ENCODE data around the gene C22orf42.

The C22orf42 gene

DNA sequence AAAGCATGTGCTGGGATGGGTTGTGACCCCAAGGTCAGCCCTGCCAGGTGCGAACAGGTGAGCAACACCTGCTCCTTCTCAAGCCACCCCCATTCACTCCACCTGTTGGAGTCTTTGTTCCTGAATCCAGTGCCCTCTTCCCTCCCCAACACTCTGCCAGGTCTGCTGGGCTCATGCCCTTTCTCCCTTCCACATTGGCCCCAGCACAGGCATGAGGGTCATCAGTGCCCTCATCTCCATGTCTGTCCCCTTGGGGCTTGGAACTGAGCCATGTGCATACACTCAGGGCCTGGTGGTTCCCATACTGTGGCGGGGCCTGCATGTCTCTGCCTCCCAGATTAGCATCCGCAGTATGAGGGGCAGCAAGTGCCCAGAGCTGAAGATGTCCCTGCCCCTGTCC is 26.7 kb upstream of the C22orf42 start:
- TF ChIP-seq, protein P1, sequence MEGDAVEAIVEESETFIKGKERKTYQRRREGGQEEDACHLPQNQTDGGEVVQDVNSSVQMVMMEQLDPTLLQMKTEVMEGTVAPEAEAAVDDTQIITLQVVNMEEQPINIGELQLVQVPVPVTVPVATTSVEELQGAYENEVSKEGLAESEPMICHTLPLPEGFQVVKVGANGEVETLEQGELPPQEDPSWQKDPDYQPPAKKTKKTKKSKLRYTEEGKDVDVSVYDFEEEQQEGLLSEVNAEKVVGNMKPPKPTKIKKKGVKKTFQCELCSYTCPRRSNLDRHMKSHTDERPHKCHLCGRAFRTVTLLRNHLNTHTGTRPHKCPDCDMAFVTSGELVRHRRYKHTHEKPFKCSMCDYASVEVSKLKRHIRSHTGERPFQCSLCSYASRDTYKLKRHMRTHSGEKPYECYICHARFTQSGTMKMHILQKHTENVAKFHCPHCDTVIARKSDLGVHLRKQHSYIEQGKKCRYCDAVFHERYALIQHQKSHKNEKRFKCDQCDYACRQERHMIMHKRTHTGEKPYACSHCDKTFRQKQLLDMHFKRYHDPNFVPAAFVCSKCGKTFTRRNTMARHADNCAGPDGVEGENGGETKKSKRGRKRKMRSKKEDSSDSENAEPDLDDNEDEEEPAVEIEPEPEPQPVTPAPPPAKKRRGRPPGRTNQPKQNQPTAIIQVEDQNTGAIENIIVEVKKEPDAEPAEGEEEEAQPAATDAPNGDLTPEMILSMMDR (IDR thresholded peaks at IDR 0.05): no peak

GRCh38 chr22:32183625-32184024 is 24.5 kb upstream of the C22orf42 start:
- peaks cover 48% of the 10 kb centered on the region for H3K27me3 ChIP-seq
- H3K36me3 ChIP-seq: no peaks in the 10 kb centered on the region
- TF ChIP-seq, protein P1 (IDR thresholded peaks at IDR 0.05): no peak
- no peak overlapping the region for H3K27ac ChIP-seq
- no peaks in the 10 kb centered on the region for H3K9me3 ChIP-seq
- no peaks in the 10 kb centered on the region for H3K4me1 ChIP-seq (ENCODE audit: control insufficient read depth in 1 of 2, insufficient read depth in 1 of 2, low read depth in 1 of 2, low read length in 1 of 2)
- no peak overlapping the region for H3K4me3 ChIP-seq (ENCODE audit: low read depth in 1 of 2, low read length in 1 of 2)

More for the DNA sequence above, 26.7 kb upstream of the C22orf42 start:
- Histone ChIP-seq H3K9me3 (no peaks in the 10 kb centered on the region), H3K4me3 (ENCODE audit: low read depth in 1 of 2, low read length in 1 of 2) (no peak overlapping the region), H3K4me1 (ENCODE audit: control insufficient read depth in 1 of 2, insufficient read depth in 1 of 2, low read depth in 1 of 2, low read length in 1 of 2) (no peaks in the 10 kb centered on the region), H3K36me3 (no peaks in the 10 kb centered on the region), H3K27ac (no peak overlapping the region), H3K27me3 (peaks cover 47% of the 10 kb centered on the region)

- Histone ChIP-seq H3K27ac (no peak overlapping the region), H3K9me3 (no peaks in the 10 kb centered on the region), H3K36me3 (no peaks in the 10 kb centered on the region), H3K4me1 (ENCODE audit: control insufficient read depth in 1 of 2, insufficient read depth in 1 of 2, low read depth in 1 of 2, low read length in 1 of 2) (no peaks in the 10 kb centered on the region), H3K4me3 (ENCODE audit: low read depth in 1 of 2, low read length in 1 of 2) (no peak overlapping the region), H3K27me3 (peaks cover 74% of the 10 kb centered on the region)
- TF ChIP-seq, protein P1 (IDR thresholded peaks at IDR 0.05): no peak
Measured at GRCh38 chr22:32181043-32181442, 21.9 kb upstream of the C22orf42 start.

DNA sequence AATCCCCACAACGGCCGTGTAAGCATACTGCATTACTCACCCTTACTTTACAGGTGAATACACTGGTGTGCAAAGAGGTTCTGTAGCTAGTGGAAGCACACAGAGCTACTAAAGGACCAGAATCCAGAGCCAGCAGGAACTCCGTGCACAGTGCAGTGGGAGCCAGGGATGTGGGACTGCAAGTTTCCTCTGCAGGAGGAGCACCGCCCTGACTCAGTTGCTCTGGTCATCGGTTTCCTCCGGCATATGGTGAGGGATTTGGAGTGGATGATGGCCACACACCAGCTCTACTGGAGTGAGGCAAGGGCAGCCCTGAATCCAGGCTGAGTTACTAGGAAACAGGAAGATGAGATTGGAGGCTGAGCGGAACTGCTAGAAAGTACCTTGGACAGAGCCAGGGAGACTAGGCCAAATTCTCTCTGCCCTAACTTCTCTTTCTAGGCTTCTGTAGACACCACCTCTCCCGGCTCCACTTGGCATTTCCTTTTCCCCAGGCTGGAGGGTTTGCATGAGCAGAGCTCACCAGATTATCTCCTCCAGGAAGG is 18.2 kb upstream of the C22orf42 start:
- H3K4me1 ChIP-seq (ENCODE audit: control insufficient read depth in 1 of 2, insufficient read depth in 1 of 2, low read depth in 1 of 2, low read length in 1 of 2): no peaks in the 10 kb centered on the region
- no peak overlapping the region for H3K4me3 ChIP-seq (ENCODE audit: low read depth in 1 of 2, low read length in 1 of 2)
- no peaks in the 10 kb centered on the region for H3K9me3 ChIP-seq
- H3K27me3 ChIP-seq: peaks cover 96% of the 10 kb centered on the region
- H3K36me3 ChIP-seq: no peaks in the 10 kb centered on the region
- TF ChIP-seq, protein P1 (IDR thresholded peaks at IDR 0.05): no peak
- no peak overlapping the region for H3K27ac ChIP-seq

DNA sequence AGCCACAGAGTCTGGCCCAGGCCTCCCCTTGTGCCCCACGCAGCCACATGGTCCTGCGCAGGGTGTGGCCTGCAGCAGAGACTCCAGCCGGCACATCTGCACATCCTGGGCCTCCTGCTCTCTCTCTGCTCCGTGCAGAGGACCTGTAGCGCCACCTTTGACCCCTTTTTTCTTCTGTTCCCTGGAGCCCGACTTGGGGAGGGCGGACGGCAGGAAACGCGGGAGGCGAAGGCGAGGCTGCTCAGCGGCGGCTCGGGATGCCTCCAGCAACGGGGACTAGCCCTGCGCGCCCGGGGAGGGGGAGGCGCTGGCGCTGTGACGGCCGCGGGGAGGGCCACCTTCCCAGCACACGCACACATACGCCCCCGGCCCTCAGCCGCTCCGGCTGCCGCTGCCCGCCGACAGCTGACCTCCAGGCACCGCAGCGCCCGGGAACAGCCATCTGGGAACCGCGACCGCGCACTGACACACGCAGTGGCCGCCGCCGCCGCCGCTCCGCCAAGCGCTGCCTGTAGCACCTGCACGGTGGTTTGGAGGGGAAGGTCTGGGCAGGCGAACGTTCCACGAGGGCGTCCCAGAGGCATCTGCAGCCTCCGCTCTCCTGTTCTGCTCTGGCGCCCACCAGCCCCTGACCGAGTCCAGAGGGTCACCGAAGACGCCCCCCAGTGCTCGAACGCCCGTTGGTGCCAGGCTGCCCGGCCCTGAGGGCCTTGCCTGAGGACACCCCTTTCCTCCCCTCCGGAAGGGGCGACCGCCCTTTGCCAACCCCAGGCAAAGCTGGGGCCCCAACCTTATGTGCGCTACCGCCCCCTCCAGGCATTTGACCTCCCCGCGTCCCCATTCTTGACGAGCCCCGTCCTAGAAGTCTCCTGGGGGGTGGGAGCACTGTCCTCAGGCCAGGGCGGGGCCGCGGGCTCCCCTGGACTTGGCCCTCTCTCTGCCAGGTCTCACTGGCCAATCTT is 16.9 kb upstream of the C22orf42 start:
- peaks cover 83% of the 10 kb centered on the region for H3K27me3 ChIP-seq
- no peak overlapping the region for H3K27ac ChIP-seq
- no peaks in the 10 kb centered on the region for H3K9me3 ChIP-seq
- TF ChIP-seq, protein P1 (IDR thresholded peaks at IDR 0.05): no peak
- no peaks in the 10 kb centered on the region for H3K4me1 ChIP-seq (ENCODE audit: control insufficient read depth in 1 of 2, insufficient read depth in 1 of 2, low read depth in 1 of 2, low read length in 1 of 2)
- H3K36me3 ChIP-seq: no peaks in the 10 kb centered on the region
- no peak overlapping the region for H3K4me3 ChIP-seq (ENCODE audit: low read depth in 1 of 2, low read length in 1 of 2)

Data from neutrophil (primary cell).